ENCODE measurements around the gene DRD2.

Gene DRD2

DNA sequence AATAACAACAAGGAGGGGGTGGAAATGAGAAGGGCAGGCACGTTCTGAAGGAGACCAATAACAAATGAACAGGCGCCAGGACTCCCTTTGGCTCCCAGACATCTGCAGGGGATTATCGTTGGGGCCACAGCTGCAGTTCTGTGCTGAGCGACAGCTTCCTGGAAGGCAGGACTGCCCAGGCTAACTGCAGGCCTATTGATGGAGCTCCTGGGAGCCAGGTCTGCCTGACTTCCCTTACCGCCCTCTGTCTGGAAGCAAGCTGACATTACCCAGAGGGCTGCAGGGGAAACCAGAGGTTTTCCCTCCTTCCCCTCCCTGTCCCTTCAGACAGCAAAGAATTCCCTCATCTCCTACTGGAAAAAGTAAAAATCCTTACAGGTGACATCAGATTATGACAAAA, 5.0 kb downstream of the DRD2 start:
- TF ChIP-seq PAX5 (IDR thresholded peaks at IDR 0.05; ENCODE audit: insufficient read depth, low read length, severe bottlenecking) = no peak
- no peak for TF ChIP-seq POLR2A (IDR thresholded peaks at IDR 0.05; ENCODE audit: low read depth, low read length)
- no peak for TF ChIP-seq TAF1 (IDR thresholded peaks at IDR 0.05; ENCODE audit: low read depth, low read length)
- TF ChIP-seq POU2F2 (IDR thresholded peaks at IDR 0.05; ENCODE audit: low read depth, low read length) = no peak
- no peak for TF ChIP-seq POLR2AphosphoS5 (IDR thresholded peaks at IDR 0.05; ENCODE audit: low read depth, low read length)
- no peak for TF ChIP-seq SPI1 (IDR thresholded peaks at IDR 0.05; ENCODE audit: low read depth, low read length)
- FAIRE-seq (no peak), DNase-seq (ENCODE audit: insufficient read length, low spot score) (no peak)

GRCh38 chr11:113468726-113469345, 6.4 kb downstream of the DRD2 start:
- no peak for FAIRE-seq
- TF ChIP-seq TAF1 (IDR thresholded peaks at IDR 0.05; ENCODE audit: low read depth, low read length) (no peak), SPI1 (IDR thresholded peaks at IDR 0.05; ENCODE audit: low read depth, low read length) (no peak), POLR2AphosphoS5 (IDR thresholded peaks at IDR 0.05; ENCODE audit: low read depth, low read length) (no peak), POU2F2 (IDR thresholded peaks at IDR 0.05; ENCODE audit: low read depth, low read length) (no peak), PAX5 (IDR thresholded peaks at IDR 0.05; ENCODE audit: insufficient read depth, low read length, severe bottlenecking) (no peak), POLR2A (IDR thresholded peaks at IDR 0.05; ENCODE audit: low read depth, low read length) (no peak)

GRCh38 chr11:113467545-113467944, 7.7 kb downstream of the DRD2 start:
- FAIRE-seq = no peak
- TF ChIP-seq TAF1 (IDR thresholded peaks at IDR 0.05; ENCODE audit: low read depth, low read length) (no peak), POLR2A (IDR thresholded peaks at IDR 0.05; ENCODE audit: low read depth, low read length) (no peak), SPI1 (IDR thresholded peaks at IDR 0.05; ENCODE audit: low read depth, low read length) (no peak)
- no peak for DNase-seq (ENCODE audit: insufficient read length, low spot score)

More at GRCh38 chr11:113468726-113469345, 6.4 kb downstream of the DRD2 start:
- DNase-seq (ENCODE audit: insufficient read length, low spot score) = no peak

DNA sequence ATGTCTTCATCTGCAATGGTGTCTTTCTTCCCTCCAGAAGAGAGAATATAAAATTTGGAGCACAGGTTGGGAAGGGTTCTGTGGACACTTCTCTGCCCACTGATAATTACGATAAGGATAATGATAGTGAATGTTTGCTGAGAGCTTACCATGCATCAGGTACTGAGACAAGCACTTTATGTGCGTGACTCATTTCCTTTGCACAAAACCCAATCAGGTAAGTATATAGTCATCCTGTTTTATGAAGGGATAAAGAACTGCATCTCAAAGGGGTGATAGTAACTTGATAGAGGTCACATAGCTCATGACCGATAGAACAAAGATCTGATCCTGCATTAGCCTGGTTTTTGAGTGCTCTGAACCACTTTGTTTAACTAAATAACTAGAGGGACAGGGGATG, 9.4 kb downstream of the DRD2 start:
- DNase-seq (ENCODE audit: insufficient read length, low spot score) = no peak
- no peak for FAIRE-seq
- TF ChIP-seq SPI1 (IDR thresholded peaks at IDR 0.05; ENCODE audit: low read depth, low read length) = no peak
- no peak for TF ChIP-seq POLR2A (IDR thresholded peaks at IDR 0.05; ENCODE audit: low read depth, low read length)
- no peak for TF ChIP-seq POU2F2 (IDR thresholded peaks at IDR 0.05; ENCODE audit: low read depth, low read length)
- no peak for TF ChIP-seq POLR2AphosphoS5 (IDR thresholded peaks at IDR 0.05; ENCODE audit: low read depth, low read length)
- no peak for TF ChIP-seq PAX5 (IDR thresholded peaks at IDR 0.05; ENCODE audit: insufficient read depth, low read length, severe bottlenecking)
- TF ChIP-seq TAF1 (IDR thresholded peaks at IDR 0.05; ENCODE audit: low read depth, low read length) = no peak

GRCh38 chr11:113464416-113464815, 10.8 kb downstream of the DRD2 start:
- TF ChIP-seq PAX5 (IDR thresholded peaks at IDR 0.05; ENCODE audit: insufficient read depth, low read length, severe bottlenecking) (no peak), POU2F2 (IDR thresholded peaks at IDR 0.05; ENCODE audit: low read depth, low read length) (no peak), TAF1 (IDR thresholded peaks at IDR 0.05; ENCODE audit: low read depth, low read length) (no peak), SPI1 (IDR thresholded peaks at IDR 0.05; ENCODE audit: low read depth, low read length) (no peak), POLR2AphosphoS5 (IDR thresholded peaks at IDR 0.05; ENCODE audit: low read depth, low read length) (no peak), POLR2A (IDR thresholded peaks at IDR 0.05; ENCODE audit: low read depth, low read length) (no peak)
- DNase-seq (ENCODE audit: insufficient read length, low spot score) (no peak), FAIRE-seq (no peak)

DNA sequence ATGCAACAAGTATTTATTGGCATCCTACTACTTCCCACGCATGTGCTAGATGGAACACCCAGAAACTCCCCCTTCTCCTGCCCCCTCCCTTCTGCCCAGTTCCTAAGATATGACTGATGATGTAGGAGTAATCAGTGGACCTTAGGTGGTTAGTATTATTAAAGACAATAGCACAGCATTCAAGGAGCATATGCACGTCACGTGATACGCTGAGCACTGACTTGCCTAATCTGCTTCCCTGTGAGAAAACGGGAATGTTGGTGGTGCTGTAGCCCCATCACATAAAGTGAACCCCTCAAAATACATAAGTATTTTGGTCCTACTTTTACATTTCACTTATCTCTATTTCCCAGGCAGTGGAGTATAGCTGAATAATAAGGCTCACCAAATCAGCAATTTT, 12.4 kb downstream of the DRD2 start:
- DNase-seq (ENCODE audit: insufficient read length, low spot score) (no peak), FAIRE-seq (no peak)
- TF ChIP-seq POU2F2 (IDR thresholded peaks at IDR 0.05; ENCODE audit: low read depth, low read length) (no peak), TAF1 (IDR thresholded peaks at IDR 0.05; ENCODE audit: low read depth, low read length) (no peak), PAX5 (IDR thresholded peaks at IDR 0.05; ENCODE audit: insufficient read depth, low read length, severe bottlenecking) (no peak), POLR2AphosphoS5 (IDR thresholded peaks at IDR 0.05; ENCODE audit: low read depth, low read length) (no peak), POLR2A (IDR thresholded peaks at IDR 0.05; ENCODE audit: low read depth, low read length) (no peak), SPI1 (IDR thresholded peaks at IDR 0.05; ENCODE audit: low read depth, low read length) (no peak)

GRCh38 chr11:113461639-113462038, 13.6 kb downstream of the DRD2 start:
- DNase-seq (ENCODE audit: insufficient read length, low spot score) (no peak), FAIRE-seq (no peak)
- TF ChIP-seq TAF1 (IDR thresholded peaks at IDR 0.05; ENCODE audit: low read depth, low read length) (no peak), POLR2AphosphoS5 (IDR thresholded peaks at IDR 0.05; ENCODE audit: low read depth, low read length) (no peak), PAX5 (IDR thresholded peaks at IDR 0.05; ENCODE audit: insufficient read depth, low read length, severe bottlenecking) (no peak), SPI1 (IDR thresholded peaks at IDR 0.05; ENCODE audit: low read depth, low read length) (no peak), POU2F2 (IDR thresholded peaks at IDR 0.05; ENCODE audit: low read depth, low read length) (no peak), POLR2A (IDR thresholded peaks at IDR 0.05; ENCODE audit: low read depth, low read length) (no peak)

- no peak for FAIRE-seq
- TF ChIP-seq SPI1 (IDR thresholded peaks at IDR 0.05; ENCODE audit: low read depth, low read length) (no peak), POLR2AphosphoS5 (IDR thresholded peaks at IDR 0.05; ENCODE audit: low read depth, low read length) (no peak), TAF1 (IDR thresholded peaks at IDR 0.05; ENCODE audit: low read depth, low read length) (no peak), PAX5 (IDR thresholded peaks at IDR 0.05; ENCODE audit: insufficient read depth, low read length, severe bottlenecking) (no peak), POLR2A (IDR thresholded peaks at IDR 0.05; ENCODE audit: low read depth, low read length) (no peak), POU2F2 (IDR thresholded peaks at IDR 0.05; ENCODE audit: low read depth, low read length) (no peak)
- DNase-seq (ENCODE audit: insufficient read length, low spot score) = no peak
Measured at GRCh38 chr11:113460469-113460868, 14.7 kb downstream of the DRD2 start.

DNA sequence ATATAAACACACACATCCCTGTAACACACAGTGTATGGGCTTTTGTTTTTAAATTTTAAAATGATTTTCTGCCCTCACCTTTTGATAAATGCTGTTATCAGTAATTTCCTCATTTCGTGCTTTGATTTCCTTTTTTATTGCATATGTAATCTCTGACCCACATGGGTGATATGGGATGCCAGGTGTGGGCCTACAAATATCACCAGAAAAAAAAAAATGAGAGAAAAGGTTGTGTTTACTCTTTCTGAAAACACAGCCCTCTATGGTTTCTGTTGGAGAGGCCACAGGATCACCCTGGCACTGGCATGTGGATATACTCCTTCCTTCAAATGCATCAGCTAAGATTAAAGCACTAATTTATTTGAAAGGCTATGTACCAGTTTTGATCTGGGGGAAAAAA, 17.0 kb downstream of the DRD2 start:
- TF ChIP-seq TAF1 (IDR thresholded peaks at IDR 0.05; ENCODE audit: low read depth, low read length) (no peak), SPI1 (IDR thresholded peaks at IDR 0.05; ENCODE audit: low read depth, low read length) (no peak), POU2F2 (IDR thresholded peaks at IDR 0.05; ENCODE audit: low read depth, low read length) (no peak), POLR2AphosphoS5 (IDR thresholded peaks at IDR 0.05; ENCODE audit: low read depth, low read length) (no peak), PAX5 (IDR thresholded peaks at IDR 0.05; ENCODE audit: insufficient read depth, low read length, severe bottlenecking) (no peak), POLR2A (IDR thresholded peaks at IDR 0.05; ENCODE audit: low read depth, low read length) (no peak)
- DNase-seq (ENCODE audit: insufficient read length, low spot score) (no peak), FAIRE-seq (no peak)

- no peak for FAIRE-seq
- TF ChIP-seq SPI1 (IDR thresholded peaks at IDR 0.05; ENCODE audit: low read depth, low read length) (no peak), POLR2A (IDR thresholded peaks at IDR 0.05; ENCODE audit: low read depth, low read length) (no peak), PAX5 (IDR thresholded peaks at IDR 0.05; ENCODE audit: insufficient read depth, low read length, severe bottlenecking) (no peak), TAF1 (IDR thresholded peaks at IDR 0.05; ENCODE audit: low read depth, low read length) (no peak), POU2F2 (IDR thresholded peaks at IDR 0.05; ENCODE audit: low read depth, low read length) (no peak), POLR2AphosphoS5 (IDR thresholded peaks at IDR 0.05; ENCODE audit: low read depth, low read length) (no peak)
- no peak for DNase-seq (ENCODE audit: insufficient read length, low spot score)
Measured at GRCh38 chr11:113457784-113458183, 17.4 kb downstream of the DRD2 start.
